WTC11 (cell line): Measurements from ENCODE around the gene C2orf92.

Experiments used
- CREM ChIP-seq: sonication (generic); formaldehyde crosslinking; IDR thresholded peaks from 2 replicates; pipeline ENCODE4 v1.8.1; 2022; ENCODE audit warnings: mild to moderate bottlenecking, missing genetic modification reagents, moderate library complexity
- ESRRA ChIP-seq: sonication (generic); formaldehyde crosslinking; IDR thresholded peaks from 2 replicates; pipeline ENCODE4 v1.8.1; 2022; ENCODE audit warnings: mild to moderate bottlenecking, missing genetic modification reagents, borderline replicate concordance
- FOXK1 ChIP-seq: sonication (generic); formaldehyde crosslinking; IDR thresholded peaks from 2 replicates; pipeline ENCODE4 v1.8.0; 2022; ENCODE audit warnings: mild to moderate bottlenecking, moderate library complexity, missing genetic modification reagents
- FOXP1 ChIP-seq: sonication (generic); formaldehyde crosslinking; IDR thresholded peaks from 2 replicates; pipeline ENCODE4 v1.8.0; 2022; ENCODE audit warnings: missing genetic modification reagents, mild to moderate bottlenecking, moderate library complexity, borderline replicate concordance
- SP1 ChIP-seq: sonication (generic); formaldehyde crosslinking; conservative IDR thresholded peaks from 2 replicates; pipeline ENCODE4 v1.8.1; 2022; ENCODE audit warnings: missing genetic modification reagents
- TEAD4 ChIP-seq: sonication (generic); formaldehyde crosslinking; IDR thresholded peaks from 2 replicates; pipeline ENCODE4 v1.8.0; 2022; ENCODE audit warnings: mild to moderate bottlenecking, missing genetic modification reagents
- ZNF317 ChIP-seq: sonication (generic); formaldehyde crosslinking; IDR thresholded peaks from 2 replicates; pipeline ENCODE4 v1.8.1; 2023; ENCODE audit warnings: low read depth, mild to moderate bottlenecking, moderate library complexity, missing genetic modification reagents, borderline replicate concordance
- TF ChIP-seq, protein P1 (sequence below): fragments of 200-600 bp; IDR thresholded peaks from 2 replicates; pipeline ENCODE4 v1.8.0; 2022; ENCODE audit warnings: antibody characterized with exemption

DNA sequence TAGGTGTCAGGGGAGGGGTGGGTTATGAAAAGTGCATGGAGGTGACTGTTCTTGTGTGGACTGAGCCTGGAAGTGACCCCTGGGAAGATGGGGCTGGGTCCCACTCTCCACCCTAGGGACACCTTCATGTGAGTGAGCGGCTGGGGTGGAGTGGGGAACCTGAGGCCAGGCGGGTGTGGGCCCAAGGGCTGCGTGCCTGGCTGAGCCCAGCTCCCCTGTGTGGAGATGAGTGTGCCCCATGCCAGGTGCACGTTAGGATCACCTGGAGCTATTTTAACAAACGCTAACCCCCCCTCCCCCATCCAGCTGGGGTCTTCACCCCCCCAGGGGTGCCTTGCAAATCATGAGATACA lies 70.4 kb downstream of the C2orf92 start:
- TF ChIP-seq FOXP1, result no peak
- no peak for TF ChIP-seq CREM (CRISPR knock-in tag)
- TF ChIP-seq ESRRA (CRISPR knock-in tag), result no peak
- TF ChIP-seq, protein P1, sequence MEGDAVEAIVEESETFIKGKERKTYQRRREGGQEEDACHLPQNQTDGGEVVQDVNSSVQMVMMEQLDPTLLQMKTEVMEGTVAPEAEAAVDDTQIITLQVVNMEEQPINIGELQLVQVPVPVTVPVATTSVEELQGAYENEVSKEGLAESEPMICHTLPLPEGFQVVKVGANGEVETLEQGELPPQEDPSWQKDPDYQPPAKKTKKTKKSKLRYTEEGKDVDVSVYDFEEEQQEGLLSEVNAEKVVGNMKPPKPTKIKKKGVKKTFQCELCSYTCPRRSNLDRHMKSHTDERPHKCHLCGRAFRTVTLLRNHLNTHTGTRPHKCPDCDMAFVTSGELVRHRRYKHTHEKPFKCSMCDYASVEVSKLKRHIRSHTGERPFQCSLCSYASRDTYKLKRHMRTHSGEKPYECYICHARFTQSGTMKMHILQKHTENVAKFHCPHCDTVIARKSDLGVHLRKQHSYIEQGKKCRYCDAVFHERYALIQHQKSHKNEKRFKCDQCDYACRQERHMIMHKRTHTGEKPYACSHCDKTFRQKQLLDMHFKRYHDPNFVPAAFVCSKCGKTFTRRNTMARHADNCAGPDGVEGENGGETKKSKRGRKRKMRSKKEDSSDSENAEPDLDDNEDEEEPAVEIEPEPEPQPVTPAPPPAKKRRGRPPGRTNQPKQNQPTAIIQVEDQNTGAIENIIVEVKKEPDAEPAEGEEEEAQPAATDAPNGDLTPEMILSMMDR, result no peak
- TF ChIP-seq FOXK1, result no peak
- no peak for TF ChIP-seq ZNF317 (CRISPR knock-in tag)
- TF ChIP-seq TEAD4 (CRISPR knock-in tag), result no peak
- no peak for TF ChIP-seq SP1 (CRISPR knock-in tag)
